Activated T-cell treated with anti-CD3 and anti-CD28 coated beads, Interleukin-2, amount 50 U/mL, for 72 hours (primary cell): ENCODE results near the gene SLC25A13. TPM values are rescaled to one million over a fixed set of nuclear protein-coding genes. Genes with fewer than 3 reads are reported as not detected.

Experiments
- ATAC-seq, 2 donors: fragments of 150-1000 bp; cut with Tn5 transposase; replicated peaks in 1 of 2; 2 replicates each; pipeline ENCODE4 v1.10.0; 2021; ENCODE audit warnings: moderate library complexity in 2 of 2, mild to moderate bottlenecking in 1 of 2
- DNase-seq, 2 donors: peaks; one replicate each; pipeline ENCODE4 v3.0.0; 2021 to 2022; ENCODE audit warnings: mixed read lengths in 1 of 2
- H3K27ac Mint-ChIP-seq: one replicate; pipeline ENCODE4 v1.8.0; 2022; ENCODE audit warnings: mild to moderate bottlenecking, moderate library complexity, mixed read lengths
- H3K27me3 Mint-ChIP-seq: one replicate; pipeline ENCODE4 v1.8.0; 2022; ENCODE audit warnings: low read depth, mixed read lengths
- H3K36me3 Mint-ChIP-seq, 2 donors: one replicate each; pipeline ENCODE4 v1.8.0; 2022; ENCODE audit warnings: mixed read lengths in 2 of 2, mild to moderate bottlenecking in 1 of 2; ENCODE audit not compliant: insufficient read depth in 2 of 2
- H3K4me1 Mint-ChIP-seq: one replicate; pipeline ENCODE4 v1.8.0; 2022; ENCODE audit warnings: low read depth, mixed read lengths
- H3K4me3 Mint-ChIP-seq, 2 donors: one replicate each; pipeline ENCODE4 v1.8.0; 2022; ENCODE audit warnings: mild to moderate bottlenecking in 2 of 2, mixed read lengths in 2 of 2, moderate library complexity in 2 of 2
- H3K9me3 Mint-ChIP-seq, 2 donors: one replicate each; pipeline ENCODE4 v1.8.0; 2022; ENCODE audit warnings: mixed read lengths in 2 of 2
- total RNA-seq, 2 donors: library from RNA; stranded (reverse); gene quantifications; one replicate each; pipeline ENCODE4 v1.2.3, GENCODE V29; 2022

SLC25A13 gene
- total RNA-seq, 2 donors from 2014 or later, result 6.1 to 8.4 TPM

- H3K36me3 Mint-ChIP-seq, result no peaks in the 10 kb centered on the region
- no peaks in the 10 kb centered on the region for H3K9me3 Mint-ChIP-seq
- H3K27ac Mint-ChIP-seq, result no peak overlapping the region
- no peak overlapping the region for H3K4me3 Mint-ChIP-seq
- DNase-seq (no peak), ATAC-seq (no peak)
- H3K27me3 Mint-ChIP-seq, result peaks cover 45% of the 10 kb centered on the region
- no peaks in the 10 kb centered on the region for H3K4me1 Mint-ChIP-seq
Measured at GRCh38 chr7:96093435-96093834, 228.5 kb downstream of the SLC25A13 start.

GRCh38 chr7:96090756-96091155 is 231.1 kb downstream of the SLC25A13 start:
- DNase-seq (no peak), ATAC-seq (no peak)
- H3K4me3 Mint-ChIP-seq, result no peak overlapping the region
- no peak overlapping the region for H3K27ac Mint-ChIP-seq
- peaks cover 40% of the 10 kb centered on the region for H3K27me3 Mint-ChIP-seq
- no peaks in the 10 kb centered on the region for H3K36me3 Mint-ChIP-seq
- no peaks in the 10 kb centered on the region for H3K4me1 Mint-ChIP-seq
- H3K9me3 Mint-ChIP-seq, result no peaks in the 10 kb centered on the region

- ATAC-seq (no peak), DNase-seq (no peak)
- Mint-ChIP-seq H3K27ac (no peak overlapping the region), H3K4me3 (no peak overlapping the region), H3K27me3 (peaks cover 39% of the 10 kb centered on the region), H3K9me3 (no peaks in the 10 kb centered on the region), H3K4me1 (peaks cover 8% of the 10 kb centered on the region), H3K36me3 (no peaks in the 10 kb centered on the region)
Measured at GRCh38 chr7:96089511-96089910, 232.4 kb downstream of the SLC25A13 start.

- H3K36me3 Mint-ChIP-seq, result no peaks in the 10 kb centered on the region
- ATAC-seq (no peak), DNase-seq (no peak)
- H3K27ac Mint-ChIP-seq, result no peak overlapping the region
- no peaks in the 10 kb centered on the region for H3K9me3 Mint-ChIP-seq
- H3K4me3 Mint-ChIP-seq, result no peak overlapping the region
- peaks cover 37% of the 10 kb centered on the region for H3K27me3 Mint-ChIP-seq
- H3K4me1 Mint-ChIP-seq, result peaks cover 8% of the 10 kb centered on the region
Measured at GRCh38 chr7:96088579-96088978, 233.3 kb downstream of the SLC25A13 start.

GRCh38 chr7:96085953-96086352 is 235.9 kb downstream of the SLC25A13 start:
- DNase-seq (no peak), ATAC-seq (no peak)
- no peaks in the 10 kb centered on the region for H3K9me3 Mint-ChIP-seq

GRCh38 chr7:96084881-96085553 is 236.9 kb downstream of the SLC25A13 start:
- Mint-ChIP-seq H3K27me3 (peaks cover 29% of the 10 kb centered on the region), H3K36me3 (no peaks in the 10 kb centered on the region), H3K4me1 (peaks cover 8% of the 10 kb centered on the region), H3K9me3 (no peaks in the 10 kb centered on the region), H3K4me3 (no peak overlapping the region), H3K27ac (no peak overlapping the region)
- DNase-seq (no peak), ATAC-seq (peak; percentile 79 to 86)

More at GRCh38 chr7:96085953-96086352, 235.9 kb downstream of the SLC25A13 start:
- Mint-ChIP-seq H3K27ac (no peak overlapping the region), H3K36me3 (no peaks in the 10 kb centered on the region), H3K4me3 (no peak overlapping the region), H3K4me1 (peaks cover 8% of the 10 kb centered on the region), H3K27me3 (peaks cover 38% of the 10 kb centered on the region)

GRCh38 chr7:96080027-96080426 is 241.9 kb downstream of the SLC25A13 start:
- Mint-ChIP-seq H3K9me3 (no peaks in the 10 kb centered on the region), H3K27ac (no peak overlapping the region), H3K4me3 (no peak overlapping the region), H3K4me1 (peaks cover 12% of the 10 kb centered on the region), H3K36me3 (no peaks in the 10 kb centered on the region), H3K27me3 (peaks cover 52% of the 10 kb centered on the region)
- no peak for DNase-seq
- no peak for ATAC-seq

- no peaks in the 10 kb centered on the region for H3K36me3 Mint-ChIP-seq
- peaks cover 42% of the 10 kb centered on the region for H3K27me3 Mint-ChIP-seq
- H3K4me3 Mint-ChIP-seq, result peak overlapping the region; percentile 86 to 92
- H3K9me3 Mint-ChIP-seq, result no peaks in the 10 kb centered on the region
- H3K27ac Mint-ChIP-seq, result no peak overlapping the region
- no peak for ATAC-seq
- no peak for DNase-seq
- H3K4me1 Mint-ChIP-seq, result peaks cover 10% of the 10 kb centered on the region
Measured at GRCh38 chr7:96076350-96076707, 245.6 kb downstream of the SLC25A13 start.

- H3K4me1 Mint-ChIP-seq, result peaks cover 10% of the 10 kb centered on the region
- no peak overlapping the region for H3K27ac Mint-ChIP-seq
Measured at GRCh38 chr7:96075510-96076349, 246.2 kb downstream of the SLC25A13 start.

GRCh38 chr7:96074871-96075270 is 247.0 kb downstream of the SLC25A13 start:
- H3K27ac Mint-ChIP-seq, result no peak overlapping the region
- H3K4me3 Mint-ChIP-seq, result peak overlapping the region in 1 of 2 donors; percentile 86
- no peak for ATAC-seq
- DNase-seq, result no peak
- H3K4me1 Mint-ChIP-seq, result peaks cover 10% of the 10 kb centered on the region
- no peaks in the 10 kb centered on the region for H3K9me3 Mint-ChIP-seq
- no peaks in the 10 kb centered on the region for H3K36me3 Mint-ChIP-seq
- peaks cover 49% of the 10 kb centered on the region for H3K27me3 Mint-ChIP-seq

More at GRCh38 chr7:96075510-96076349, 246.2 kb downstream of the SLC25A13 start:
- peak overlapping the region; percentile 86 to 92 for H3K4me3 Mint-ChIP-seq
- no peaks in the 10 kb centered on the region for H3K9me3 Mint-ChIP-seq
- peaks cover 43% of the 10 kb centered on the region for H3K27me3 Mint-ChIP-seq
- H3K36me3 Mint-ChIP-seq, result no peaks in the 10 kb centered on the region
- peak; percentile 58 to 62 for DNase-seq
- peak; percentile 86 to 90 for ATAC-seq
